TTC549 (cell line): ENCODE measurements around the gene ANKRD63.

Experiments used
- FAIRE-seq: peaks from 2 replicates; lab custom pipeline; 2012; peaks lifted over from hg19 to GRCh38; lab: Jason Lieb, UNC

The ANKRD63 gene

GRCh38 chr15:40282869-40283614, at the start of gene ANKRD63:
Gene ANKRD63 (minus strand): TSS chr15:40283064. CDS start chr15:40282586, 478 bp downstream.
- FAIRE-seq = no peak

- no peak for FAIRE-seq
Observed at GRCh38 chr15:40332113-40332781, 49.4 kb upstream of the ANKRD63 start.

DNA sequence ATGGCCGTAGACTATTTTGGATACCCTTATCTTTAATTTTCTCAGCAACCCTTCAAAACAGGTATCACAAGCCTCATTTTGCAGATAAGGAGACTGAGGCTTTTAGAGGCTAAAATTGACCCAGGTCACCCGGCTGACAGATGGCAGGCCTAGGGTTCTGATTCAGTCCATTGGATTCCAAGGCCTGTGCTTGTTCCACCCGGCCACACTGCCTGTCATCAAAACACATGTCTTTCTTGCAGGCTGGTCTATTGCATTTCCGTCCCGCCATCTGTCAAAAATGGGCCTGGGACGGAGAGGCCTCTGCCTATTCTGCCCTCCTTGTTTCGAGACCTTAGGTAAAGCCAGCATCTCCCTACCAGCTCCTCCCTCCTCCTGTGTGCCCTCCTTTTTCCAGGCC, 48.8 kb upstream of the ANKRD63 start:
- FAIRE-seq = no peak

DNA sequence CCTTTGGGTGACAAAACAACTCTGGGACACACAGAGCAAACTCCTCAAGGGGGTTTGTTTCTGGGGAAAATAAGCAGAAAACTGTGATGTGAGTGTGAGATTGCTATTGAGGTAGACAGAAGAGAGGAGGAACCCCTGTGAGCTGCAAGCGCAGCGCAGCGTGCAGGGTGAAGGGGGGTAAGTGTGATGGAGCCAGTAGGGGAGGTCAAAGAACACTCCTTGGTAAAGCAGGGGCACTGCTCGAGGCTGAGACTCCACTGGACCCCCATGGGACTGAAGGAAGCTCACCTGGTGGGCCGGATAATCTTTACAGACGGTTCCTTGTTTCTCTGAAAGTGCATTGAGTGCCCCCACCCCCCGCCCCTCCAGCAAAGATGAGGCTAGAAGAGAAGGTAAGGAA, 48.2 kb upstream of the ANKRD63 start:
- no peak for FAIRE-seq

GRCh38 chr15:40330368-40330836, 47.5 kb upstream of the ANKRD63 start:
- FAIRE-seq = no peak

DNA sequence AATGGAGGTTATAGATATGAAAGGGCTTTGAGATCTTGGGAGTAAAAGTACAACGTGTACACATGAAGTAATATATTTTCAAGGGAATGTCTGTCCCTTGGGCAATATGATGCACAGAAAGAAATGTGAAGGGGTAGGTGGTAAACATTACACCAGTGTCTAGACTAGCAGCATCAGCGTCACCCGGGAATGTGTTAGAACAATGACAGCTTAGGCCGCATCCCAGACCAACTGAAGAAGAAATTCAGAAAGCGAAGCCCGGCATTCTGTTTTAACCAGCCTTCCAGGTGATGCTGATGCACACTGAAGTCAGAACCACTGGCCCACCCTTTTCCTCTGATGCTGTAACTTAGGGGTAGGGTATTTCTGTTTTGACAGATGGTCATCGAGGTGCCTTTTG, 46.9 kb upstream of the ANKRD63 start:
- no peak for FAIRE-seq

DNA sequence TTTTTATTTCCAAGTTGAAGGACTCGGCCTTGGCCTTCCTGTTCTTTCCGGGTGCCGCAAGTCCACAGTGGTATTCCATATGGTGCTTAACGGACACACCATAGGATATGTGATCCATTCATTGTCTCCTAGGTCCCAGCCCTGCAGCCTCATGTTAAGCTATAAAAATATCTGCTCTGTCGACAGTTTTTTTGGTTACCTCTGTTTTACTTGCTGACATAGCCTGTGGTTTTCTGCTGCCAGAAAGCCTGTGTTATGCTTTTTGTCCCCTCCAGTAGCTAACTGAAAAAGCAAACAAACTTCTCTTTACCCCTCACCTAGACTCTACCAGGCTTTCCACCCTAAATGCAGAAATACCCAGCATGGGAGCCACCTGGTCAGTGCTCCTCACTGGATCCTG, 45.9 kb upstream of the ANKRD63 start:
- no peak for FAIRE-seq

DNA sequence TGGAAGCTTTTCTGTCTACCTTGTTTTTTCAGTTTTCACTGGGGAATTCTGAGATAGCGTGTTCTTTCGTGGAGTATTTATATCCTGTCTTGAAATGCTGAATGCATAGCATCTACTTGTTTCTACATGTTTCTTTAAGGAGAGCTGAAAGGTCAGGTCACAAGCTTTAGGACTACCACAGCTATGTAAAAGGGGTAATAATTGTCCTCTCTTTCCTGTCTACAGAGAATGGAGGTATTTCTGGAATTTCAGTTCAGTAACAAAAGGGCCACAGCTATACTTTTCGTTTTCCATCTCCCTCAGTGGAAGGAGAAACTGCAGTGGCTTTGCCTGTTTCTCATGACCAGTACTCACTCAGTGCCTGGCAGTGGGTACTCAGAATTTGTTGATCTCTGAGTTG, 45.3 kb upstream of the ANKRD63 start:
- FAIRE-seq = no peak

GRCh38 chr15:40327457-40327856, 44.6 kb upstream of the ANKRD63 start:
- no peak for FAIRE-seq

- FAIRE-seq = no peak
Observed at GRCh38 chr15:40325700-40326099, 42.8 kb upstream of the ANKRD63 start.

GRCh38 chr15:40325188-40325587, 42.3 kb upstream of the ANKRD63 start:
- FAIRE-seq = no peak

DNA sequence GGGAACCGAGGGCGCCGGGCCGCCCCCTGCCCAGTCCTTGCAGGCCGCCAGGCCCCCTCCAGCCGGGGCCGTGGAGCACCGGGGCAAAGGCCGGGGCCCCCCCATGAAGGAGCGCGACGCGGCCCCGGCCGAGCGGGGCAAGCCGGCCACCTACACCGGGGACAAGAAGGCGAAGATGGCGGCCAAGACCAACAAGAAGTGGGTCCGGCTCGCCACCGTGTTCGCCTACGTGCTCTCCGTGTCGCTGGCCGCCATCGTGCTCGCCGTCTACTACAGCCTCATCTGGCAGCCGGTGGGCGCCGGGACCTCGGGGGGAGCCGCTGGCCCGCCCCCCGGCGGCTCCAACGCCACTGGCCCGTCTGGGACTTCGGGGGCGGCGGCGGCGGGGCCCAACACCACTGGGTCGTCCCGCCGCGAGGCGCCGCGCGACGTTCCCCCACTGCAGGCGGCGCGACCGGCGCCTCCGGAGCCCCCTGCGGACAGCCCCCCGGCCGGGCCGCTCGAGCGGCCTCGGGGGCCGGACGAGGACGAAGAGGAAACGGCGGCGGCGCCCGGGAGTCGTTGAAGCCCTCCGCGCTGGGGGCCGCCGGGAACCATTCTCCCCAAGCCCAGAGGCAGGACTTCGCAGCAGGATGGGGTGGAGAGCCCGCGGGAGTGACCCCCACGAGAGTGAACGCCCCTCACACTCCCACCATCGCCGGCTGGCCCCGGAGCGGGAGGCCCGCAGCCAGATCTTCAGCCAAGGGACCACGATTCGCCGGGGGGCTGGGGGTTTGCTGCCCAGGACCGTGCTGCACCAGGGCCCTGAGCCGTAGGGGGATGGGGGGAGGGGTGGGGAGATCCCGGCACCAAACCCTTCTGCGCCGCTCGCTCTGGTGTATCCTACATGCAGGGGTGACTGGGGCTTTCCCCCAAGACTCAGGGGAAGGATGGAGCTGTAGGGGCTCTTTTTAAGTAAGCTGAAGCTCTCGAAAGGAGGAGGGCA, 41.4 kb upstream of the ANKRD63 start:
- no peak for FAIRE-seq

DNA sequence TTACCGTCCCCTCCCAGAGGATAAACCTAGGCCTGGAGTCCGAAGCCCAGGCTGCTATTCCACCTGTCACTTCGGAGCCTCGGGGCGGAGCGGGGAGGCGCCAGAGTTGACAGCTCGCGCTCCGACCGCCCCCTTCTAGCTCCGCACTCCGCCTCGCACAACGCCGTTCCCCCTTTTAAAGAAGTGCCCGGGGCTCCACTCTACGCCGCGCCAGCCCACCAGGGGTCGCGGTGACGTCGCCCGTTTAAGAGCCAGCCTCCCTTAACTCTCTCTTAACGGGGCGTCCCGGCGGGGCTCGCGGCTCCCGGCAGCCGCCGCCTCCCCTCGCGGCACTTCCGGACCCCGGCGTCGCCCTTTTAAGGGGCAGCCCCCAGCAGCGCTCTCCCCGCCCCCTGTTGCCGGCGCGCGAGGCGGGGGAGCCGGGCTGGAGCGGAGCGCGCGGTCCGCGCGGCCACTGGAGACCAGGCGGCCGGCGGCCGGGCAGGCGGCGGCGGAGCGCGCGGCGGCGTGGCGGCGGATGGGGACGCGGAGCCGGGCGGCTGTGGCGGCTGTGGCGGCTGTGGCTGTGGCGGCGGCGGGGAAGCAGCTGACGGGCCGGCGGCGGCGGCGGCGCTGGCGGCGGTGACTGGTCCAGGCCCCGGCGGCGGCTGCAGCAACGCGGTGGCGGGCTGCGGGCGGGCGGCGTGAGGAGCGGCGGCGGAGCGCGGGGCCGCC, 40.5 kb upstream of the ANKRD63 start, which contains the start of gene INAFM2:
INAFM2 (plus strand) TSS at position 454 of the 714 bp plus-strand sequence. CDS start 364 bp downstream, outside the sequence.
- FAIRE-seq = peak; percentile 67

GRCh38 chr15:40322531-40323238, 39.8 kb upstream of the ANKRD63 start:
- FAIRE-seq = no peak

- FAIRE-seq = no peak
Observed at GRCh38 chr15:40320931-40321371, 38.1 kb upstream of the ANKRD63 start.

DNA sequence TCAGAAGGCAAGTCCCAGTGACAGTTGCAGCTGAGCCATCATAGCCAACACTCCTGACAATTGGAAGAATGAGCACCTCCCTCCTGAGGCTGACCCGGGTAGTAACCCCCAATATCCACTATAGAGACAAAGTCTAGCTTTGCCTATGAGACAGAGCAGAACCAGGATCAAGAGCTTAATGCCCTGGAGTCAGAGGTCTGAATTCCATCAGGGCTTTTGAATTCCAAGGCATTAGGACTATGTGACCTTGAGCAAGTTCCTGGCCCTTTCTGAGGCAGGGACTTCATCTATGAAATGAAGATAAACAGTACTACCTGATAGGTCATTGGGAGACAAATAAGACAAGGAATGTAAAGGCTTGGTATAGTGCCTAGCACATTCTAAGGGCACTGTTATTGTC, 37.5 kb upstream of the ANKRD63 start:
- FAIRE-seq = no peak

- no peak for FAIRE-seq
Observed at GRCh38 chr15:40317580-40317979, 34.7 kb upstream of the ANKRD63 start.

DNA sequence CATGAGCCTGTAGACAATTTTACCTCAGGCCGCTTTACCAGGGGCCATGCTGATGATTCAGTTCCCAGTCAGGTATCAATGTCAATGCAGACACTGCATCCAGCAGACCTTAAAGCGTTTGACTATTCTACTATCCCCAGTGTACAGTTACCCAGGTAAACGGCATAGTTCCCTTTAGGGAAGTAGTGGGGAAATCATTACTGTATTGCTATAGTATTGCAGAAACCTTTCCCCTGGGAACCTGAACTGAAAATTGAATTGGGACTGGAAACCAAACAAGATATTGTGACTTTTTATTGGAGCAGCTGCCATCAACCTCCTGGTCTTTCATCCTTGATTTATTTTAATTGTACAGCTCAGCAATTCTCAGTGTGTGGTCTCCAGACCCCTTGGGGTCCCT, 34.1 kb upstream of the ANKRD63 start:
- FAIRE-seq = no peak

- FAIRE-seq = no peak
Observed at GRCh38 chr15:40314723-40315276, 31.9 kb upstream of the ANKRD63 start.

- no peak for FAIRE-seq
Observed at GRCh38 chr15:40313531-40314398, 30.9 kb upstream of the ANKRD63 start.
